Measurements from ENCODE around the gene VPS8. TPM values are rescaled to one million over a fixed set of nuclear protein-coding genes. Genes with fewer than 3 reads are reported as not detected.

VPS8 gene
- total RNA-seq, 1 experiment from 2014 or later, result 39.7 TPM

GRCh38 chr3:184982076-184982475 lies 170.1 kb downstream of the VPS8 start:
- H3K4me2 ChIP-seq (ENCODE audit: insufficient read depth, insufficient read length, low read length), result no peak overlapping the region
- H2AFZ ChIP-seq (ENCODE audit: low read length), result no peak overlapping the region

More at GRCh38 chr3:184982076-184982475, 170.1 kb downstream of the VPS8 start:
- no peaks in the 10 kb centered on the region for H4K20me1 ChIP-seq (ENCODE audit: control insufficient read depth, insufficient read depth, insufficient read length)
- H2BK12ac ChIP-seq (ENCODE audit: insufficient read length, low read depth, low read length), result no peak overlapping the region
- H2AK5ac ChIP-seq (ENCODE audit: insufficient read length, low read length), result no peak overlapping the region
- H3T11ph ChIP-seq (ENCODE audit: low read length), result no peak overlapping the region
- H3K27me3 Mint-ChIP-seq (ENCODE audit: low read depth), result no peaks in the 10 kb centered on the region
- no peak overlapping the region for H3K14ac ChIP-seq (ENCODE audit: insufficient read depth, low read length)
- H3K4me1 ChIP-seq (ENCODE audit: insufficient read depth, low read length), result no peaks in the 10 kb centered on the region
- no peak overlapping the region for H2BK20ac ChIP-seq (ENCODE audit: low read depth, low read length, poor library complexity, severe bottlenecking)
- H3K79me1 ChIP-seq (ENCODE audit: insufficient read depth, low read depth, low read length, poor library complexity, severe bottlenecking), result no peaks in the 10 kb centered on the region
- no peaks in the 10 kb centered on the region for H3K27me3 ChIP-seq (ENCODE audit: insufficient read depth, low read length)
- H3K4ac ChIP-seq (ENCODE audit: low read depth, low read length), result no peak overlapping the region
- DNase-seq, result no peak
- no CpG with 5 or more reads among the region's 3 CpGs for WGBS (ENCODE audit: extremely low coverage, insufficient read length, low lambda C conversion rate)
- H3K27ac ChIP-seq (ENCODE audit: insufficient read length, low read depth, low read length), result no peak overlapping the region
- H3K23me2 ChIP-seq (ENCODE audit: insufficient read length, low read depth, low read length, poor library complexity, severe bottlenecking), result no peaks in the 10 kb centered on the region
- no peak overlapping the region for H4K8ac ChIP-seq (replicated peaks; ENCODE audit: insufficient read length, low read depth, low read length)
- no peaks in the 10 kb centered on the region for H3K79me2 ChIP-seq (ENCODE audit: insufficient read depth, low read length)
- H2BK5ac ChIP-seq (ENCODE audit: insufficient read length, low read length), result no peak overlapping the region
- peaks cover 5% of the 10 kb centered on the region in 2 experiments for H3K4me1 Mint-ChIP-seq
- H3K9me3 Mint-ChIP-seq, result peaks cover 0 to 3% of the 10 kb centered on the region in 2 experiments; a peak in 1 of 5 replicates
- no peak overlapping the region for H3K9ac ChIP-seq (ENCODE audit: extremely low read depth, insufficient read length, low read length)
- H3K56ac ChIP-seq (ENCODE audit: insufficient read length, low read depth, low read length), result no peak overlapping the region
- H3K4me3 Mint-ChIP-seq, result no peak overlapping the region
- H3K23ac ChIP-seq (ENCODE audit: insufficient read length, low read depth, low read length), result no peak overlapping the region
- no peak overlapping the region for H3K27ac Mint-ChIP-seq
- H3K36me3 Mint-ChIP-seq (ENCODE audit: insufficient read depth in 1 of 3, low read depth in 3 of 3), result peaks cover 0 to 10% (median 0%) of the 10 kb centered on the region in 3 experiments; a peak in 5 of 7 replicates
- H3K18ac ChIP-seq (ENCODE audit: insufficient read length, low read depth, low read length), result no peak overlapping the region
- H4K5ac ChIP-seq (ENCODE audit: insufficient read length, low read depth, low read length), result no peak overlapping the region
- no peak overlapping the region for H2BK120ac ChIP-seq (ENCODE audit: low read depth, low read length, poor library complexity, severe bottlenecking)
- no peak overlapping the region for H2BK15ac ChIP-seq (ENCODE audit: low read depth, low read length)
- no peak for TF ChIP-seq CTCF (conservative IDR thresholded peaks at IDR 0.05)
- no peaks in the 10 kb centered on the region for H3K9me3 ChIP-seq (ENCODE audit: control insufficient read depth, low read depth, low read length)
- H4K91ac ChIP-seq (ENCODE audit: insufficient read length, low read depth, low read length), result no peak overlapping the region
